NCI-H1105 (cell line): ENCODE results near the gene RALGDS.
"Not testable (repeated sequence)": the region's sequence is repeated elsewhere in the genome, so short reads cannot be mapped to it uniquely, and the experiment has no call there.

Experiments
- DNase-seq: peaks from one replicate; lab custom pipeline; 2025; lab: John Stamatoyannopoulos, UW

RALGDS gene

GRCh38 chr9:133088146-133088750 is 32.8 kb downstream of the RALGDS start:
- DNase-seq: no peak

- no peak for DNase-seq
Observed at GRCh38 chr9:133087429-133088145, 33.5 kb downstream of the RALGDS start.

GRCh38 chr9:133086894-133087293 is 34.1 kb downstream of the RALGDS start:
- no peak for DNase-seq

- DNase-seq: not testable (repeated sequence)
Observed at GRCh38 chr9:133086212-133086860, 34.7 kb downstream of the RALGDS start.

GRCh38 chr9:133083688-133084087 is 37.4 kb downstream of the RALGDS start:
- DNase-seq: not testable (repeated sequence)

- not testable (repeated sequence) for DNase-seq
Observed at GRCh38 chr9:133081957-133082644, 38.9 kb downstream of the RALGDS start.

- DNase-seq: not testable (repeated sequence)
Observed at GRCh38 chr9:133080786-133081779, 40.0 kb downstream of the RALGDS start.

- no peak for DNase-seq
Observed at GRCh38 chr9:133080161-133080560, 40.9 kb downstream of the RALGDS start.

GRCh38 chr9:133078486-133078885 is 42.6 kb downstream of the RALGDS start:
- DNase-seq: no peak

GRCh38 chr9:133076691-133077090 is 44.3 kb downstream of the RALGDS start:
- DNase-seq: no peak

GRCh38 chr9:133075925-133076630 is 45.0 kb downstream of the RALGDS start:
- DNase-seq: no peak

- no peak for DNase-seq
Observed at GRCh38 chr9:133074111-133074651, 46.9 kb downstream of the RALGDS start.

GRCh38 chr9:133073086-133074014 is 47.7 kb downstream of the RALGDS start:
- DNase-seq: no peak

- not testable (repeated sequence) for DNase-seq
Observed at GRCh38 chr9:133072210-133072609, 48.8 kb downstream of the RALGDS start.

- DNase-seq: no peak
Observed at GRCh38 chr9:133071484-133072150, 49.4 kb downstream of the RALGDS start.

- not testable (repeated sequence) for DNase-seq
Observed at GRCh38 chr9:133070985-133071384, 50.1 kb downstream of the RALGDS start.

- DNase-seq: not testable (repeated sequence)
Observed at GRCh38 chr9:133070500-133070961, 50.5 kb downstream of the RALGDS start.

GRCh38 chr9:133068431-133068830 is 52.6 kb downstream of the RALGDS start:
- not testable (repeated sequence) for DNase-seq
